Right forelimb (tissue), 1 donor: ENCODE measurements around the gene ZNF76.

Source experiments
- DNase-seq: peaks from one replicate; pipeline ENCODE4 v3.0.0-alpha.2; 2018

Gene ZNF76

DNA sequence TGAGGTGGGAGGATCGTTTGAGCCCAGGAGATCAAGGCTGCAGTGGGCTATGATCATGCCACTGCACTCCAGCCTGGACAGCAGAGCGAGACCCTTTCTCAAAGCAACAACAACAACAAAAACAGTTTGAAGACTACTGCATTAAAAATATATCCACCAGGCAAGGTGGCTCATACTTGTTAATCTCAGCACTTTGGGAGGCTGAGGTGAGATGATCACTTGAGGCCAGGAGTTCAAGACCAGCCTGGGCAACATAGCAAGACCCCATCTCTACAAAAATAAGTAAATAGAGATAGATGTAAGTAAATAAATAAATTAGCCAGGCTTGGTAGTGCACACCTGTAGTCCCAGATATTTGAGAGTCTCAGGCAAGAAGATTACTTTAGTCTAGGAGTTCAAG is 12.5 kb downstream of the ZNF76 start:
- no peak for DNase-seq

DNA sequence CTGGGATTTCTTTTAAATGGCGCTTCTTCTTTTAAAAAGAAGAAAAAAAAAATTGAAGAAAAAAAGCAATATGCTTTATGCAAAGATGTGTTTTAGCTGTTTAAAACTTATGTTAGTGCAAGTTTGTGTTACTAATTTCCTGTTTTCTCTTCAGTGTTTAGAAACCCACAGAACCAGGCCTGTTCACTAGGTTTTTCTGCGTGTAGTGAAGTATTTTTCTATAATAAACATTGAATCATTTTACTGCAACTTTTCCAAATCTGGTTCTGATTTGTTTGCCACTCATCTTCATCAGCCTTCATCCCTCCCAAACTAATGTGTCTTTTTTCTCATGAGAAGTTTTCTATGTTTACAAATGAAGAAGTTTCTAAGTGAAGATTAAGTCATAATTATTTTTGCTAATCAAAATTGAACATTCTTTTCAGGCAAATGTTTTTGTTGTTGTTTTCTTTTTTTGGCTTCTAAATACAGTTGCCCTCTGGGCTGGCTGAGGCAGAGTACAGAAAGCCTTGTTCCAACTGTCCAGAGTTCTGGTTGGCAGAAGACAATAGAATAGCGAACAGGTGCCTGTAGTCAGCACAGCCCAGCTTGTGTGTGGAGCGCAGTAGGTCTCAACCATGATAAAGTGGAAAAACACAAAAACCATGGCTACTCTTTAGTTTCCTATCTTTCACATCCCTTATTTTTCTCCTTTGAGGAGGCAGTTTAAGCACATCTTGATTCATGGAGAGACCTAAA is 14.5 kb downstream of the ZNF76 start:
- DNase-seq = no peak

- DNase-seq = no peak
These were observed 16.3 kb downstream of the ZNF76 start for GRCh38 chr6:35275744-35276260.

DNA sequence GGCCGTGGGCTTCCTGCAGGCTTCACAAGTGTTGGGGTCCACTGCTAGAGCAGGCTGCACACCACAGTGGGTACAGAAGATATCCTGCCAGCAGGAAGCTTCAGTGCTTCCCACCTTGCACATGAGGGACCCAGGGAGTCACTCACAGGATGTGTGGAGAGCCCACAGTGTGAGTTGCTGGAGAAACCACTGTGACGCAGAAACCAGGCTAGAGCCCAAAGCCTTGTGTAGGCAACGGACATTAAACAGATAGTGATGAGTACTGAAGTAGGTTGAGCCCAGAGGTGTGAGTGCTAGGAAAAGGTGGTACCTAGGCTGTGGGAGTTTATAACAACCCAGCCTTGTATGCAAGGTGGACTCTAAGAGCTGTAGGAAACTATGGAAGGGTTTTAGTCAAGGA is 19.2 kb downstream of the ZNF76 start:
- DNase-seq = no peak

DNA sequence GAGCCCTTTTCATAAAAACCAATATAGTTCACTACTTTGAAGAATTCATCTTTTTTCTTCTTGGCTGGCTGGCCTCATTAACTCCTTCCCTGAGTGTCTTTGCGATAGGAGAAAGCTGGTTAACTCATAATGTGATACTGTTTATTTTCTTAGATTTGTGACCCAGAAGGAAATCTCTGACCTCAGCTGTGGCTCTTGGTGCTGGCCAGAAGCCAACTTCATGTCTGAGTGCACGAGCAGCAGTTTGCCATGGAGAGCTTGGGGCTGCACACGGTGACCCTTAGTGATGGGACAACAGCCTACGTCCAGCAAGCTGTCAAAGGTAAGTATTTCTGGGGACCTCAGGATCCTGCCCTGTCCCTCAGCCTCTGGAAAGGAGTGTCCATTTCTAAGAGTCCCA is 21.4 kb downstream of the ZNF76 start:
- no peak for DNase-seq

- no peak for DNase-seq
These were observed 22.9 kb downstream of the ZNF76 start for GRCh38 chr6:35282472-35282871.

DNA sequence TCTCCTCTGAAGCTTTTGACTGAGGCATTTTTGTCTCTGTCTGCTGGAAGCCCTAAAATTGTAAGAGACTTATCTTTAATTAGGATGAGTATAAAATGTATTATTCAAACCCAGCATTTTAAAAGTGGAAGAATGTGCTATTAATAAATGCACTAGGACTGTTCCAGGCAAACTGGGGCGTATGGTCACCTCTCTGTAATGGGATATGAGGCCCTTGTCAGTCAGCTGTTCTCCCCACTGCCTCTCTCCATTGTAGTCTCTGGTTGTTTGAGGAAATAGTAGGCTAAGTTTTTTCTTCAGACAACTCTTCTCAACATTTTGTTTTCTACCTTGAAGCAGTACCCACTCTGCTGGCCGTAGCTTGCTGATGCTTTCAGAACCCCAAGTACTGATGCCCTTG is 23.8 kb downstream of the ZNF76 start:
- no peak for DNase-seq

DNA sequence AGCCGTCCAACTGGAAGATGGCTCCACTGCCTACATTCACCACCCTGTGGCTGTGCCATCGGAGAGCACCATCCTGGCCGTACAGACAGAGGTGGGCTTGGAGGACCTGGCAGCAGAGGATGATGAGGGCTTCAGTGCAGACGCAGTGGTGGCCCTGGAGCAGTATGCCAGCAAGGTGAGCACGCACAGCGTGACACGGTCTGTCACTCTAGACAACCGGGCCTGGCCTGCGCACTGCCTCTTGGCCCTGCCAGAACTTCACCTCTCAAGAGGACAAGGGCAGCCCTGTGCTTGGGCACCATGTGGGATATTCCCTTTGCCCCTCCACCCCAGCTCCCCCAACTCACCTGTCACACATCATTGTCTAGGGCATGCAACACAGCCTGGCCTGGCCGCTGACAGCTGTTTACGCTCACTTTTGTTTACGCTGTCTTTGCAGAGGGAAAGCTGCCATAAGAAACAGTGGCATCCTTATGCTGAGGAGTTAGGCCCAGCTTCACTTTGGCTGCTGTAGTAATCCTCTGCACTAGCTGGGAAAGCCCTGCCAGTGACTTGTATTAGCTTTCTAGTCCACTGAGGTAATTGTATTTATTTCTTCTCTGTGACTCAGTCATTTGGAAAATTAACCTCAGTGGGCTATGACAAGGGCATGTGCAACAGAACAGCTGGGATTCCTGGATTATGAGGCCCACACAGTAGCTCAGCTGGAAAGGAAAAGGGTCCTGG is 28.3 kb downstream of the ZNF76 start:
- DNase-seq = no peak

GRCh38 chr6:35288834-35289233 is 29.3 kb downstream of the ZNF76 start:
- DNase-seq = no peak

- DNase-seq = no peak
These were observed 32.0 kb downstream of the ZNF76 start for GRCh38 chr6:35291491-35291890.

DNA sequence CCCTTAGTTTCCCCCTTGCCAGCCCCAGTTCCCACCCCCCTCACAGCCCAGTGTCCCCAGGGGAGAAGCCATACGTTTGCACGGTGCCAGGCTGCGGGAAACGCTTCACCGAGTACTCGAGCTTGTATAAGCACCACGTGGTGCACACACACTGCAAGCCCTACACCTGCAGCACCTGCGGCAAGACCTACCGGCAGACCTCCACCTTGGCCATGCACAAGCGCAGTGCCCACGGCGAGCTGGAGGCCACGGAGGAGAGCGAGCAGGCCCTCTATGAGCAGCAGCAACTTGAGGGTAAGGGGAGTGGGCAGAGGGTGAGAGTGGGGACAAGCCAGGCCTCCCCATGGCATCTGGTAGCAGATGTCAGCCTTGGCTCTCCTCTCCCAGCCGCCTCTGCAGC is 33.0 kb downstream of the ZNF76 start:
- no peak for DNase-seq

GRCh38 chr6:35293681-35294080 is 34.1 kb downstream of the ZNF76 start:
- no peak for DNase-seq

- DNase-seq = no peak
These were observed 34.9 kb downstream of the ZNF76 start for GRCh38 chr6:35294308-35294945.

DNA sequence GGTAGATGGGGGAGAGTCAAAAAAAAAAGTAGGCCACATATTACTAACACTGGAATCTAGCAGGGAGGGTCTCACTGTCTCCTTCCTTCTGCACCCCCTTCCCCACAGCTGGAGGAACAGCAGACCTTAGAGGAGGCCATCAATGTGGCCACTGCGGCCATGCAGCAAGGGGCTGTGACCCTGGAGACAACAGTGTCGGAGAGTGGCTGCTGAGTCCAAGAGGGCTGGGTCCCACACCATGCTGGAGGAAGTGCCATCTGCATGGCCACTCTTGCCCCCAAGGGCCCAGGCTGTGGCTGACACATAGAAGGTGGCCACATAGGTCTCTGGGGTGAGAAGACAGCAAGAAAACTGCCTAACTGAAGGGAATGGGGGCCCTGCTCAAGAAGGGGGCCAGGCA is 35.5 kb downstream of the ZNF76 start:
- DNase-seq = no peak

- no peak for DNase-seq
These were observed 36.2 kb downstream of the ZNF76 start for GRCh38 chr6:35295521-35296315.

GRCh38 chr6:35296931-35297600 is 37.5 kb downstream of the ZNF76 start:
- DNase-seq = no peak

GRCh38 chr6:35297601-35298481 is 38.3 kb downstream of the ZNF76 start, which contains the start of gene DEF6:
TSS of gene DEF6 (plus strand) at chr6:35297818. CDS start at chr6:35297857, 39 bp downstream.
- DNase-seq = peak; percentile 88

GRCh38 chr6:35298625-35299140 is 39.1 kb downstream of the ZNF76 start:
- no peak for DNase-seq

DNA sequence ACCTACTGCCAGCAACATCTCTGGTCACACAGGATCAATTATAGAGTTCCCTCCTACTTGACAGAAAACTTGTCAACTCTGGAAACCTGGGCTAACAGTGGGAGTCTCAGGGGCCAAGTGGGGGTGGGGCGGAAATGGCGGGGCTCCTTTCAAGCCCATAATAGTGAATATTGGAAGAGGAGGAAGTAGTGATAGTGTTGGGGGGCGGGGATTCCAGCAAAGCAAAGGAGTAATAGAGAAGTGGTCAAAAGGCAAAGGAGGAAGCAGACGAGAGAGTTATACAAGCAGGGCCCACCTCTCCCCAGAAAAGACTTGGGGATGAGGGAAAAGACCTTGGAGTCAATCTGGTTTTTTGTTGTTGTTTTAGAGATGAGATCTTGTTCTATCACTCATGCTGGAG is 40.1 kb downstream of the ZNF76 start:
- no peak for DNase-seq

DNA sequence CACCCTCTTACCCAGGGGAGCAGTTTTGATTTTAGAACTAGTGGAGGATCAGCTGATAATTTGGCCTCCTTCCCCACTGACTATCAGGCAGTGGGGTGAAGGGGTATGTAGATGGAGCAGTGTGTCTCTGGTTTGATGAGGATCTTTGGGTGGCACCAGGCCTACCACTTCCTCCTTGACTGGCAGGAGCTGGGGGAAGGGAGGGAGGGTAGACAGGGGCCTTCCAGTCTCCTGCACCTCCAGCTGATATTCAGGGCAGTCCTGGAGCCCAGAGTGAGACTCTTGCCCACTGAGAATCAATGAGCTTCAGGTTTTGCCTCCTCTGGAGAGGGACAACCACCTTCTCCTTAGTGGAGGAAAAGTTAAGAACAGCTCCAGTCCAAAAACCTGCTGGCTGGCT is 41.3 kb downstream of the ZNF76 start:
- DNase-seq = no peak
